GM18508 (cell line): ENCODE results near the gene FSIP1.

Source experiments
- ATAC-seq: cut with Tn5 transposase; IDR thresholded peaks from one replicate; pipeline ENCODE4 v1.9.1; 2021; ENCODE audit warnings: moderate number of reproducible peaks; ENCODE audit not compliant: insufficient read depth, unreplicated experiment

Gene FSIP1

DNA sequence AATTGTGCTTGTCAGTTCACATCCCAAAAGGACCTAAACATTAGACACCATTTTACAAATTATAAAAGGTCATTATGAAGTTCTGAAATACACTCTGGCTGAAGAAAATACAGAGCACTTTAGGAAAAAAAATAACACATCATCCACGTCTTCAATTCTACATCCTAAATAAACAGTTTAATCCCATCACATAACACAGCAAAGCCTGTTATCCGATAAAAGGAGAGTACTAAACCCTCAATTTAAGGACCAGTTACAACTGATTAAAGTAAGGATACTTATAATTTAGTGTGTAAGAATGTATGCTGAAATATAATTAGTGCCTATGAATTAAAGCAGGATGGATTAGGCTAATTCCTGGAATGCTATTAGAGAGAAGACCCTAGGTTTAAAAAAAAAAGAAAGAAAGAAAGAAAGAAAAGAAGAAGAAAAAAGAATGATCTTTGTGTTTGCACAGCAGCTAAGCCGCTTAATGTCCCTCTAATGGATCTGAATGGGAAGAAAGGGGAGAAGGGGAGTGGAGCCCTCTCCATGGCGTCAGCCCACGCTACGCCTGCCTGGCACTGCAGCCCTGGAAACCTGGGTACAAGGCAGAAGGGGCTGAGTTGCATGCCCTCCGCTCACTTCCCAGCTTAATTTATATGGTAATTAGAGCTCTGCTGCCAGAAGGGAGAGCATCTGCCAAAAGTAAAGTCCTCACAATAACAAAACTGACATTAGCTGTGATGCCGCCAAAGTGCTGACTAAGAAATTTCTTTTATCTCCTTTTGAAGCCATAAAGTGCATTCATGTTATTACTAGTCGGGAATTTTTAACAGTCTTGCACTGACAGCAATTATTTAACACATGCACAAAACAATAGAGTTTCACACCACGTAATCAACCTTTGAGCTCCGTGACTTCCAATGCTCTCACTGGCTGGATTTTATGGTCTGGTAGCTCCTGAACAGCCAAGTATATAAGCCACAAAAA is 90.0 kb downstream of the FSIP1 start:
- ATAC-seq = no peak

- ATAC-seq = no peak
These were observed 91.6 kb downstream of the FSIP1 start for GRCh38 chr15:39690881-39691634.

DNA sequence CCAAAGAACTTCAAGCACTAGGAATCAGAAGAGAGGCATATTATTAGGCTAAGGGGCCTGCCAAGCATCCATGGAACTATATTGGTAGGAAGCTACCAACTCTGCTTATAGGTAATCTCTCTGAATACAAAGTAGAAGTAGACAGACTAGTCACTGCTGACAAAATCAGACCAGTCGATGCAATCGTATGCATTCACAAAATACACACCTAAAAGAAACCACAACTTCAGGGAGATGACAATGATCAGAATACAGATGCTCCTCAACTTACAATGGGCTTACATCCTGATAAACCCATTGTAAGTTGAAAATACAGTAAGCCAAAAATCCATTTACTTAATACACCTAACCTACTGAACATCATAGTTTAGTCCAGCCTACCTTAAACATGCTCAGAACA is 94.7 kb downstream of the FSIP1 start:
- ATAC-seq = no peak

- no peak for ATAC-seq
These were observed 96.5 kb downstream of the FSIP1 start for GRCh38 chr15:39685999-39686613.

DNA sequence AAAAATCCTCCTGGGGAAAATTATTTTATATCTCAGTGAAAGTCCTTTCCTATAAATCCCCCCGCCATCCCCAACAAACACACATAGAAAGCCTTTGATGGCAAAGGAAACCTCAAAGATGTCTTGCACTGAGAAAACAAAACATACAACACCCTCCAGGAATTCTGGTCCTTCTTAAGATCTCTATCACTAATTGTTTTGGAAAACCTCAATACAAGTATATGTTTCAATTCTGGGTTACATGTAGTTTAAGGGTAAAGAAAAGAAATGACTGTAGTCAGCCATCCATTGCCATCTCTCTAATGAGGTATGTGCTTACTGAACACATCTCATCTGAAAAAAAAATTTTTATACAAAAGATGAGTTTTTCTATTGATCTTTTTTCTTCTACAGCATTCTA is 97.3 kb downstream of the FSIP1 start:
- no peak for ATAC-seq

DNA sequence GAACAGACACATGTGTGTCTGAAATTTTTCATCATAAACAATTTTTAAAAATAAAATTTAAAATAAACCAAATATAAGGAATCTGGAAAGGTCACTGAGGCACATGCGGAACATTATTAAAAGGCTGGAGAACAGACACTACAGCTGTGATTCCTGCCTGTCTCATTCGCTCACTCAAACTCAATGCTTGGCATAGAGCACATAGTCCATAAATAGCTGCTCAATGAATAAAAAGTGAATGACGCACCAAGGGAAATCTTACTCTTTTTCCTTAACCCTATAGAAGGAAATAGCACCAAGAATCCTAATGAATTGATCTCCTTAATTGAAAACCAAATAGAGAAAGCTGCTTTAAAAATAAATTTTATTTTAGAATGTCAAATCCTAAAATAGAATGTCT is 98.4 kb downstream of the FSIP1 start:
- no peak for ATAC-seq

DNA sequence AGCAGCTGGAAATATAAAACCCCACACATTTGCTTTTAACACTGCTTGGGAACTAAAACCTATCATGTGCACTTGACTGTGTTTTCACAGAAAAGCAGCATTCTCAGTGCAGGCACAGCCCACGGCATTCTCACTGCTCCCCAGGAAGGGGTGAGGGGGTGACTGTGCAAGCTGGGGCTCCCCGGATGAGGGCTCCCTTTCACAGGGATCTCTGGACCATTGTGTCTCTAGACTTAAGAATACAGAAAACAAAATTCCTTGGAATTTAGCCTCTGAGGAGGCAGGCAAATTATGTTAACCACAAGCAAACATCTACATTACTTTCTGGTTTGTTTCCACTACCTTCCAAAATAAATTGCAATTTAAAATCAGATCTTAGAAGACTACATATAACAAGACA is 100.3 kb downstream of the FSIP1 start:
- ATAC-seq = no peak

DNA sequence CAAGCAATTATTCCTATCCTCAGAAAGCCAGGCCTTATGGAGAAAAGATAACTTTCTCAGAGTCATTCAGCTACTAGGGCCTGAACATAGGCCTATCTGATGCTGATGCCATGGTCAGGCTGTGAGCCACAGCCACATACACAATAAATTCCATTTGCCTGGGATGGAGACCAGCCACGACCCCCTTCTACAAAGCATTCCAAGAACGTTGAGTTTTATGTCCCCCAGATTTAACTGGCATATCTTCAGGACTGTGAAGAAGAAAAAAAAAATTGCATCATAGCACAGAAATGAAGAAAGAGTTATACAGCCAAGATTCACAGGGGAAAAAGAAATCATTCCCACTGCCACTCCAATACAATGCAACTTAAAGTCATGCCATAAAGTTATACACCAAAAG is 101.8 kb downstream of the FSIP1 start:
- ATAC-seq = no peak

- ATAC-seq = no peak
These were observed 110.0 kb downstream of the FSIP1 start for GRCh38 chr15:39672666-39673065.

DNA sequence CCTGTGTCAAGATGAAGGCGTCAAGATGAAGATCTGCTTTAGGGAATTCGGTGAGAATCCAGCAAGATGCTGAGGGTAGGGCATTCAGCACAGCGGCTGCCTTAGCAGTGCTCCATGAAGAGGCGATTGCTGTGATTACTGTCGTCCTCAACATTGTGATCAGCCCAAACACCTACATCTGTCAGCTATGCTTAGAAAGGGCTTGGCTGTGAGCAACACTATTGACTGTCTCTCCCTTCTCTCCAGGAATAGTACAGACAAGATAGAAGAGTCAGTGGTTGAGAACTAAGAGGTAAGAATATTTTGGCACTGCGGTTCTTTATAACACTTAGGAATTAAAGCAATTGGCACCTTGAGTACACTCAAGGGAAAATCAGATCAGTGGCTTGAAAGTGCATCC is 110.5 kb downstream of the FSIP1 start:
- ATAC-seq = no peak

DNA sequence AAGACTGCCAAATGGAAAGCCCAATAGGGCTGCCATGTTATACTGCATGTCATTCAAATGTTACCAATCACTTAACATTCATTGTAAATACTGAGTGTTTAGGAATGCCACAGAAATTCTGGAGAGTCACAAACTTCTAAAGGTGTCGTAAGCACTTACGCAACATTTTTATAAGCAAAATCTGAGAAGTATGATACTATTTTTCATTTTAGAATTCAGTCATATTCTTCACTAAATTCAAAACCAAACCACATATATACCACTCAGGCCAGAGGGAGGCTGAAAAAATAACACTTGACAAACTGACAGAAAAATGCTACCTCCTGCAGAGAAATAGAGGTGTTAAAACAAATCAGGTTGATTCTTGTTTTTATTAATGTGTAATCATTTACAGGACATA is 112.0 kb downstream of the FSIP1 start:
- ATAC-seq = no peak

- no peak for ATAC-seq
These were observed 113.0 kb downstream of the FSIP1 start for GRCh38 chr15:39669661-39670060.

DNA sequence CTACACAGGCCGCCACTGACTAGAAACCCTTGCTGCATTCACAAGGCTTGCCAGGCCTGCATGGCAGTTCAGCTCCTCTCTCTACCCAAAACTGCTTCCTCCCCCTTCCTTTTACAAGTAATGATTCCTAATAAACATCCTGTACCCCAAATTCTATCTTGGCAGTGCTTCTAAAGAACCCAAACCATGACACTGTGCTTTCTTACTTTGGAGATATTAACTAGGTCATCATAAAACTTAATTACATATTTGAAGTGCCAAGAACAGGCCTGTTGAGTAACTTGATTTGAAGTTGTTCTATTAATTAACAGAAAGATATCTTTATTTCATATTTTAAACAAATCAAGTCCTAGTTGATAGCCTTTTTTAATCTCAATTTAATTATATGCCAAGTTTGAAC is 113.4 kb downstream of the FSIP1 start:
- no peak for ATAC-seq

GRCh38 chr15:39668457-39668856 is 114.2 kb downstream of the FSIP1 start:
- ATAC-seq = no peak

DNA sequence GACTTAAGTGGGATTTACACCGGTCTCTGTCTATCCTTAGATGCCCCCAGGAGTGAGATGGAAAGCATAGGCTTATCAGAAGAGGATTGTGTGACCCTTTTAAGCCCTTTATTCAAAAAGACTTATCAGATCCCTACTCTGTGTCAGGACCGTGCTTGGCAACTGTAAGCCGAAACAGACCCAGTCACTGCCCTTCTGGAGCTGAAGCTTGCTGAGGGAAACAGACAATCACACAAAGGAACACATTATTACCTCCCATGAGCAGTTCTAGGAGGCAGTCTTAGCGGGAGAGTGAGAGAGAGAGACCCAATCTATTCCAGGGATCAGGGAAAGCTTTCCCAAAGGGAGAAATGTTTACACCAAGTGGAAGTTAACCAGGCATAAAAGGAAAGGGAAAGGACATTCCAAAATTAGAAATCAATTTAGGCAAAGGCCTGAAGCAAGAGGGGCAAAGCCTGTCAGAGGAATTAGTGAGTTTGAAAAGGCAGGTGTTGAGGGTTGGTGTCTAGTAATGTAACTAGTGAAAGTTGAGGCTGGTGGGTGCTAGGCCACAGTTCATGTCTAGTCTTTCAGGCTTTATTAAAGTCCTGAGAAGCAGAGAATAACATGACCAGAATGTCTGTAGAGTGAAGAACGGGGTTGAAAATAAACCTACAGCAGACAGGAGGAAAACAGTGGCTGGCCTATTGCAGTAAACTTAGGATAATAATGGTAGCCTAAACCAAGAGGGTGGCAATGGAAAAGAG is 115.1 kb downstream of the FSIP1 start:
- no peak for ATAC-seq

DNA sequence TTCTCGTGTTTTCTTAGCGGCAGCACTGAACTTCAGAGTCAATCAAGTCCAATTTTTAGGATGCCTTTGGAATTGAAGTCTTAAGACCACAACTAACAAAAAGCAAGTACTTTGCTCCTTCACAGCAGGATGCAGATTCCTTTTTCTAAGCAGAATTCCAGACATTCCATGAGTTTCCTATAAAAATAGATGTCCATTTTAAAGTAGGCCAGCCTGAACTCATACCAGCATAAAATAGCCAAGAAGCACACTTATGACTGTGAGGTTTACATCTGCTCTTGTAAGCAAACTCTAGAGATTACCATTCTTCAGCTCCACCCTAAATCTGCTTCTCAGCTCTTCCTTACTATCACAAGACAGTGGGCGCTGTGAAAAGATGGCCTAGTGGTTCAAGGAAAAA is 116.0 kb downstream of the FSIP1 start:
- ATAC-seq = no peak

DNA sequence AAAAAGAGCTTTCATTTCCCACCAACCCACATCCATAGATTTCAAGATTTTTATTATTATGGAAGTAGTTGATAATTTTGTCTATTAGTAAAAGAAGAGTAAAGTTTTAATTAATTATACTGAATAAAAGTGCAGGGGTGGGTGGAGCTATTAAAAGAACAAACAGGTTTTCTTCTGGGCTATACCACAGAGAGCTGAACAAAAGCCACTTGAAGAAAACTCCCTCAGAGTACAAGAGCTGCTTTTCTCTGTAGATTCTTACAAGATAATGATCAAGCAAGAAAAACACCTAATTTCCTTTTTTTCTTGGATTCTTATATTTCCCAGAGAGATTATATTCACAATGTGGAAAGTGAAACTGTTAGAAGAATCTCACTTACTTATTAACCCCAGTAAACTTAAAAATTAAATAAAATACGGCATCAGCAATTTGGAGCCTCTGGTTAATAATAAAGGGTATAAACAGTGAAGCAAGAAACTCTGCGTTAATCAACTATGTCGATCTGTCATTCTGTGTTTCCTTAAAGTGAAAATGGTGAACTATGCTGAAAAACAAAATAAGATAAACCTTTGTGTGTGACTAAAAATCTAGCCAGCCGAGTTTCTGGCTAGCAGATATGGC is 116.9 kb downstream of the FSIP1 start:
- ATAC-seq = no peak

GRCh38 chr15:39663704-39664250 is 118.9 kb downstream of the FSIP1 start:
- ATAC-seq = no peak

DNA sequence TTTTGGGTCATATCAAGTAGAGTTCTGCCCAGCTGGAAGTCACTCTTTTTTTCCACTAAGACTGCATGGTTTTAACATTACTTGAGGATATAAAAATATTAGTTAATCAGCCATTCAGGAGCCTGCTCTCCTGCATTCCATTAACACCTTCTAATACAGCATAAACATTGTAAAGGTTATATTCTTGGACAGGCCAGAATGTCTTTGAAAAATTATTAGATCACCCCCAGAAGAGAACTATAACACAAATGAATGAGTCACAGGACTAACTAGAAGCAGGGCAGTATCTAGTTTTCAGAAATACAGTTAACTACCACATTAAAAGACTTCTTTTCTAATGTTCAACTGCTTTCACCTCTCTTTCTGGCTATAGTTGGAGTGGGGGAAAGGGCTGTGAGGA is 120.9 kb downstream of the FSIP1 start:
- no peak for ATAC-seq

DNA sequence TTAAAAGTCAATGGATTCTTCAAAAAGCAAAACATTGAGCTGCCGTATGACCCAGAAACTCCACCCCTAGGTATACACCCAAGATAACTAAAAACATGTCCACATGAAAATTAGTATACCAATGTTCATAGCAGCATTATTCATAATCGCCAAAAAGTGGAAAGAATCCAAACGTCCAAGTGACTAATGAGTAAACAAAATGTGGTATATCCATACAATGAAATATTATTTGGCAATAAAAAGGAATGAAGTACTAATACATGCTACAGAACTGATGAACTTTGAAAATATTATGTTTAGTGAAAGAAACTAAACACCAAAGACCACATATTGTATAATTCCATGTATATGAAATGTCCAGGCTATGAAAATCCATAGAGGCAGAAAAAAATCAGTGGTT is 123.9 kb downstream of the FSIP1 start:
- ATAC-seq = no peak
